ENCODE results near the gene RHBDF1.

RHBDF1 gene

GRCh38 chr16:72561-73548 lies at the start of gene RHBDF1:
Gene RHBDF1, minus strand, starts transcription at chr16:72631. Its CDS starts 7,616 bp downstream, at chr16:65015.
- DNase-seq = peak; percentile 57

GRCh38 chr16:120756-121155 lies 48.3 kb upstream of the RHBDF1 start:
- no peak for DNase-seq

GRCh38 chr16:119835-120491 lies 47.5 kb upstream of the RHBDF1 start:
- no peak for DNase-seq

GRCh38 chr16:119295-119694 lies 46.9 kb upstream of the RHBDF1 start:
- no peak for DNase-seq

- no peak for DNase-seq
Measured at GRCh38 chr16:118857-119256, 46.4 kb upstream of the RHBDF1 start.

GRCh38 chr16:117379-118365 lies 45.2 kb upstream of the RHBDF1 start:
- peak; percentile 46 for DNase-seq

GRCh38 chr16:116015-116414 lies 43.6 kb upstream of the RHBDF1 start:
- DNase-seq = no peak

- no peak for DNase-seq
Measured at GRCh38 chr16:114327-114726, 41.9 kb upstream of the RHBDF1 start.

GRCh38 chr16:112153-112840 lies 39.9 kb upstream of the RHBDF1 start:
- DNase-seq = no peak

GRCh38 chr16:106623-107324 lies 34.3 kb upstream of the RHBDF1 start:
- DNase-seq = peak; percentile 81

GRCh38 chr16:105521-105920 lies 33.1 kb upstream of the RHBDF1 start:
- DNase-seq = no peak

- DNase-seq = no peak
Measured at GRCh38 chr16:104928-105327, 32.5 kb upstream of the RHBDF1 start.

GRCh38 chr16:104355-104754 lies 31.9 kb upstream of the RHBDF1 start:
- DNase-seq = no peak

GRCh38 chr16:102060-102855 lies 29.8 kb upstream of the RHBDF1 start:
- no peak for DNase-seq

- no peak for DNase-seq
Measured at GRCh38 chr16:101586-101985, 29.2 kb upstream of the RHBDF1 start.

GRCh38 chr16:100989-101388 lies 28.6 kb upstream of the RHBDF1 start:
- no peak for DNase-seq

GRCh38 chr16:97822-98221 lies 25.4 kb upstream of the RHBDF1 start:
- DNase-seq = no peak

GRCh38 chr16:96935-97381 lies 24.5 kb upstream of the RHBDF1 start:
- DNase-seq = peak; percentile 87

- no peak for DNase-seq
Measured at GRCh38 chr16:94918-95265, 22.5 kb upstream of the RHBDF1 start.
